Activated T-helper 17 cell treated with anti-CD3 and anti-CD28 coated beads, Interleukin-2, amount 50 U/mL, for 72 hours (primary cell): ENCODE data around the gene ARHGAP6. TPM values are rescaled to one million over a fixed set of nuclear protein-coding genes. Genes with fewer than 3 reads are reported as not detected.

Source experiments
- ATAC-seq: fragments of 150-1000 bp; cut with Tn5 transposase; replicated peaks from 2 replicates; pipeline ENCODE4 v1.10.0; 2021; ENCODE audit warnings: mild to moderate bottlenecking, moderate library complexity
- H3K27ac Mint-ChIP-seq: one replicate; pipeline ENCODE4 v1.8.0; 2022; ENCODE audit warnings: mixed read lengths
- H3K27me3 Mint-ChIP-seq: one replicate; pipeline ENCODE4 v1.8.0; 2022; ENCODE audit warnings: mixed read lengths
- H3K36me3 Mint-ChIP-seq: one replicate; pipeline ENCODE4 v1.8.0; 2022; ENCODE audit warnings: low read depth, mild to moderate bottlenecking, mixed read lengths
- H3K4me1 Mint-ChIP-seq: one replicate; pipeline ENCODE4 v1.8.0; 2022; ENCODE audit warnings: mixed read lengths
- H3K4me3 Mint-ChIP-seq: one replicate; pipeline ENCODE4 v1.8.0; 2022; ENCODE audit warnings: mild to moderate bottlenecking, mixed read lengths
- H3K9me3 Mint-ChIP-seq: one replicate; pipeline ENCODE4 v1.8.0; 2022; ENCODE audit warnings: mixed read lengths
- total RNA-seq, 2 donors: library from RNA; stranded (reverse); gene quantifications; one replicate each; pipeline ENCODE4 v1.2.3, GENCODE V29; 2022

ARHGAP6 gene
- total RNA-seq, 2 donors from 2014 or later: not detected

GRCh38 chrX:11666952-11667685 is 1.4 kb upstream of the ARHGAP6 start:
- peaks cover 25% of the 10 kb centered on the region for H3K27me3 Mint-ChIP-seq
- no peak overlapping the region for H3K27ac Mint-ChIP-seq
- no peak for ATAC-seq
- H3K4me1 Mint-ChIP-seq: no peaks in the 10 kb centered on the region
- no peaks in the 10 kb centered on the region for H3K36me3 Mint-ChIP-seq
- H3K4me3 Mint-ChIP-seq: no peak overlapping the region
- no peaks in the 10 kb centered on the region for H3K9me3 Mint-ChIP-seq

- Mint-ChIP-seq H3K9me3 (no peaks in the 10 kb centered on the region), H3K27ac (no peak overlapping the region), H3K4me1 (no peaks in the 10 kb centered on the region), H3K4me3 (no peak overlapping the region), H3K27me3 (peaks cover 24% of the 10 kb centered on the region), H3K36me3 (no peaks in the 10 kb centered on the region)
- ATAC-seq: no peak
Measured at GRCh38 chrX:11666164-11666563, 444 bp upstream of the ARHGAP6 start.

- no peak overlapping the region for H3K4me3 Mint-ChIP-seq
- no peaks in the 10 kb centered on the region for H3K4me1 Mint-ChIP-seq
- ATAC-seq: no peak
- no peak overlapping the region for H3K27ac Mint-ChIP-seq
- H3K36me3 Mint-ChIP-seq: no peaks in the 10 kb centered on the region
- H3K27me3 Mint-ChIP-seq: peaks cover 24% of the 10 kb centered on the region
- H3K9me3 Mint-ChIP-seq: no peaks in the 10 kb centered on the region
Measured at GRCh38 chrX:11664211-11665167, 1.2 kb downstream of the ARHGAP6 start.

- Mint-ChIP-seq H3K36me3 (no peaks in the 10 kb centered on the region), H3K9me3 (no peaks in the 10 kb centered on the region), H3K27me3 (peaks cover 29% of the 10 kb centered on the region), H3K4me3 (no peak overlapping the region), H3K27ac (no peak overlapping the region), H3K4me1 (no peaks in the 10 kb centered on the region)
- no peak for ATAC-seq
Measured at GRCh38 chrX:11663875-11664210, 1.9 kb downstream of the ARHGAP6 start.

- Mint-ChIP-seq H3K27ac (no peak overlapping the region), H3K4me3 (no peak overlapping the region), H3K9me3 (no peaks in the 10 kb centered on the region), H3K27me3 (peaks cover 23% of the 10 kb centered on the region), H3K4me1 (no peaks in the 10 kb centered on the region), H3K36me3 (no peaks in the 10 kb centered on the region)
- no peak for ATAC-seq
Measured at GRCh38 chrX:11655282-11656015, 10.3 kb downstream of the ARHGAP6 start.

- Mint-ChIP-seq H3K4me3 (no peak overlapping the region), H3K27me3 (peaks cover 9% of the 10 kb centered on the region), H3K4me1 (no peaks in the 10 kb centered on the region), H3K27ac (no peak overlapping the region), H3K36me3 (no peaks in the 10 kb centered on the region), H3K9me3 (no peaks in the 10 kb centered on the region)
- ATAC-seq: no peak
Measured at GRCh38 chrX:11648705-11649519, 16.8 kb downstream of the ARHGAP6 start.

- H3K4me3 Mint-ChIP-seq: no peak overlapping the region
- H3K9me3 Mint-ChIP-seq: no peaks in the 10 kb centered on the region
- no peaks in the 10 kb centered on the region for H3K4me1 Mint-ChIP-seq
- H3K27ac Mint-ChIP-seq: no peak overlapping the region
- H3K36me3 Mint-ChIP-seq: no peaks in the 10 kb centered on the region
- no peak for ATAC-seq
- peaks cover 13% of the 10 kb centered on the region for H3K27me3 Mint-ChIP-seq
Measured at GRCh38 chrX:11647138-11647537, 18.6 kb downstream of the ARHGAP6 start.

GRCh38 chrX:11641349-11642065 is 24.2 kb downstream of the ARHGAP6 start:
- no peak for ATAC-seq
- Mint-ChIP-seq H3K4me1 (no peaks in the 10 kb centered on the region), H3K36me3 (no peaks in the 10 kb centered on the region), H3K9me3 (no peaks in the 10 kb centered on the region), H3K27me3 (peaks cover 22% of the 10 kb centered on the region), H3K4me3 (no peak overlapping the region), H3K27ac (no peak overlapping the region)

- H3K4me1 Mint-ChIP-seq: no peaks in the 10 kb centered on the region
- peaks cover 14% of the 10 kb centered on the region for H3K27me3 Mint-ChIP-seq
- no peak for ATAC-seq
- H3K36me3 Mint-ChIP-seq: no peaks in the 10 kb centered on the region
- H3K27ac Mint-ChIP-seq: no peak overlapping the region
- H3K4me3 Mint-ChIP-seq: no peak overlapping the region
- H3K9me3 Mint-ChIP-seq: no peaks in the 10 kb centered on the region
Measured at GRCh38 chrX:11640089-11640488, 25.6 kb downstream of the ARHGAP6 start.

- Mint-ChIP-seq H3K36me3 (no peaks in the 10 kb centered on the region), H3K9me3 (no peaks in the 10 kb centered on the region), H3K27me3 (peaks cover 16% of the 10 kb centered on the region), H3K27ac (no peak overlapping the region), H3K4me3 (no peak overlapping the region), H3K4me1 (no peaks in the 10 kb centered on the region)
- no peak for ATAC-seq
Measured at GRCh38 chrX:11632732-11633131, 33.0 kb downstream of the ARHGAP6 start.

GRCh38 chrX:11629593-11630211 is 36.0 kb downstream of the ARHGAP6 start:
- ATAC-seq: no peak
- Mint-ChIP-seq H3K4me3 (no peak overlapping the region), H3K9me3 (no peaks in the 10 kb centered on the region), H3K4me1 (no peaks in the 10 kb centered on the region), H3K36me3 (no peaks in the 10 kb centered on the region), H3K27me3 (peaks cover 16% of the 10 kb centered on the region), H3K27ac (no peak overlapping the region)

- no peaks in the 10 kb centered on the region for H3K36me3 Mint-ChIP-seq
- H3K27ac Mint-ChIP-seq: no peak overlapping the region
- H3K27me3 Mint-ChIP-seq: peaks cover 14% of the 10 kb centered on the region
- H3K4me1 Mint-ChIP-seq: no peaks in the 10 kb centered on the region
- H3K9me3 Mint-ChIP-seq: no peaks in the 10 kb centered on the region
- ATAC-seq: no peak
- no peak overlapping the region for H3K4me3 Mint-ChIP-seq
Measured at GRCh38 chrX:11628399-11628798, 37.3 kb downstream of the ARHGAP6 start.

- Mint-ChIP-seq H3K27me3 (peaks cover 8% of the 10 kb centered on the region), H3K4me3 (no peak overlapping the region), H3K36me3 (no peaks in the 10 kb centered on the region), H3K4me1 (no peaks in the 10 kb centered on the region), H3K9me3 (no peaks in the 10 kb centered on the region), H3K27ac (no peak overlapping the region)
- no peak for ATAC-seq
Measured at GRCh38 chrX:11626351-11626750, 39.4 kb downstream of the ARHGAP6 start.
